H1 (cell line): Measurements from ENCODE around the gene BTBD3. TPM values are rescaled to one million over a fixed set of nuclear protein-coding genes. Genes with fewer than 3 reads are reported as not detected.

Source experiments
- BCL11A ChIP-seq, 2 experiments: IDR thresholded peaks; one replicate each; pipeline ENCODE4 v1.6.1; 2011; ENCODE audit warnings: low read depth in 2 of 2, low read length in 2 of 2, mild to moderate bottlenecking in 2 of 2
- CHD1 ChIP-seq: IDR thresholded peaks from 2 replicates; pipeline ENCODE4 v1.6.1; 2012; ENCODE audit warnings: low read depth, low read length, improper control_type of control experiment
- E2F6 ChIP-seq: IDR thresholded peaks from 2 replicates; pipeline ENCODE4 v1.6.1; 2012; ENCODE audit warnings: inconsistent platforms
- EP300 ChIP-seq, 2 experiments: IDR thresholded peaks; 1 replicate in 1 of 2; 2 replicates in 1 of 2; pipeline ENCODE4 v1.6.1; 2011 to 2012; ENCODE audit warnings: low read depth in 2 of 2, low read length in 2 of 2, mild to moderate bottlenecking in 2 of 2, borderline replicate concordance in 1 of 2, inconsistent platforms in 1 of 2, moderate library complexity in 1 of 2
- HDAC6 ChIP-seq: IDR thresholded peaks from one replicate; pipeline ENCODE4 v1.7.1; 2012; ENCODE audit warnings: low read depth, mild to moderate bottlenecking, inconsistent platforms, low read length, moderate library complexity
- RBBP5 ChIP-seq: IDR thresholded peaks from 2 replicates; pipeline ENCODE4 v1.7.1; 2012; ENCODE audit warnings: low read depth, mild to moderate bottlenecking, inconsistent platforms, low read length, moderate library complexity, borderline replicate concordance
- SRF ChIP-seq: IDR thresholded peaks from 2 replicates; pipeline ENCODE4 v1.6.1; 2011; ENCODE audit warnings: mild to moderate bottlenecking, low read depth, low read length, moderate library complexity
- polyA plus RNA-seq, 7 experiments: library from polyadenylated mRNA; depleted of rRNA in 3 of 7; stranded (reverse) in 5 of 7; unstranded in 2 of 7; fragments of >200 nt in 5 of 7; fragments of 200-250 nt in 2 of 7; gene quantifications; 1 replicate in 5 of 7; 2 replicates in 1 of 7; 4 replicates in 1 of 7; pipeline versions ENCODE4 v1.2.1 to v1.2.3, GENCODE V29; 2011 to 2013; ENCODE audit warnings: missing spikeins in 2 of 7, mixed read lengths in 2 of 7
- total RNA-seq: library from RNA; stranded (reverse); fragmentation: NEBNext Ultra II Directional; extraction: Animal tissue kit (Norgen Biotek cat#: 25700); gene quantifications from 2 replicates; pipeline ENCODE4 v1.2.1, GENCODE V29; 2021

Gene BTBD3
- total and polyA plus RNA-seq, 2 of the 8 experiments (the other 6 are each of a cell fraction or from before 2014, with no cell fraction given), result 36.7 to 45.5 TPM

- no peak for TF ChIP-seq CHD1
- TF ChIP-seq BCL11A (IDR thresholded peaks at IDR 0.05; ENCODE audit: low read depth in 2 of 2, low read length in 2 of 2), result no peak
- TF ChIP-seq E2F6, result no peak
- TF ChIP-seq SRF, result no peak
- no peak for TF ChIP-seq EP300 (IDR thresholded peaks at IDR 0.05; ENCODE audit: borderline replicate concordance in 1 of 2, low read depth in 2 of 2, low read length in 2 of 2)
- no peak for TF ChIP-seq HDAC6
- TF ChIP-seq RBBP5, result no peak
These were observed 23.6 kb upstream of the BTBD3 start (continued) for GRCh38 chr20:11894062-11894461.
